Fibroblast of villous mesenchyme (primary cell): ENCODE results near the gene ADGRL3. TPM values are rescaled to one million over a fixed set of nuclear protein-coding genes. Genes with fewer than 3 reads are reported as not detected.

ENCODE experiments used
- DNase-seq: peaks from one replicate; pipeline ENCODE4 v3.0.0-alpha.2; 2010; ENCODE audit warnings: low read depth
- H3K4me3 ChIP-seq: 2 replicates; pipeline ENCODE4 v1.5.1; 2011; ENCODE audit warnings: low read depth, mild to moderate bottlenecking, low read length
- total RNA-seq: library from RNA; depleted of rRNA; stranded (reverse); fragments of >200 nt; gene quantifications from 2 replicates; pipeline ENCODE4 v1.2.3, GENCODE V29; 2012
- TF ChIP-seq, protein P1 (sequence below): IDR thresholded peaks from 2 replicates; pipeline ENCODE4 v1.5.1; 2012; ENCODE audit warnings: low read depth, mild to moderate bottlenecking, low read length; ENCODE audit not compliant: insufficient read depth

Gene ADGRL3
- total RNA-seq, 1 donor, result 2.2 TPM

DNA sequence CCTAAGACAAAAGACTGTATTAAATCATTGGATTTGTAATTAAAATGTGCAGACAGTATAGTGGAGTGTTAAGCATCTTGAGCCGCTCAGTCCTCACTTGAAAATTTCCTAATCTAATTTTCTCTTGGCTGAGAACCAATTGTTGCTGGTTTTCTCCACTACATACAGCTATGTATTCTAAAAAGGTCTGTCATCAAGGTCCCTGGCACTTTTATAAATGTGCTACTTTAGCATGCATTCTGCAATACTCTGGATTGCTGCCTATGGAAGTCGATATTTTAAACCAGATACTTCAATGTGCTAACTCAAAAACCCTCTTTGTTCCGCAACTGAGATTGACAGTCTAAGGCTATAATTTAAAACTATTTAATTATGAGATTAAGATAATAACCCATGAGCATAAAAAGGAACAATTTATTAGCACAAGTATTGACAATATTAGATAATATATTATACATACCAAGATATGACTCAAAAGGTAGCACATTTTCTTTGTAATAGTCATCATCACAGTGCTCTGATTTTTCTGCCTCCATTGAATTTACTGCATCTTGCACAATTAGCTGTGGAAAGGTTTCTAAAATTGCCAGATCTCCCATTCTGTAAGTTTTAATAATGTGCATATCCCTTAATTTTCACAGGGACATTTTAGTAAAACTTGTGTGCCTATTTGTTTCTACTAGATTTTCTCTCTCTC, 815.1 kb downstream of the ADGRL3 start:
- no peak for DNase-seq
- no peak overlapping the region for H3K4me3 ChIP-seq
- TF ChIP-seq, protein P1, sequence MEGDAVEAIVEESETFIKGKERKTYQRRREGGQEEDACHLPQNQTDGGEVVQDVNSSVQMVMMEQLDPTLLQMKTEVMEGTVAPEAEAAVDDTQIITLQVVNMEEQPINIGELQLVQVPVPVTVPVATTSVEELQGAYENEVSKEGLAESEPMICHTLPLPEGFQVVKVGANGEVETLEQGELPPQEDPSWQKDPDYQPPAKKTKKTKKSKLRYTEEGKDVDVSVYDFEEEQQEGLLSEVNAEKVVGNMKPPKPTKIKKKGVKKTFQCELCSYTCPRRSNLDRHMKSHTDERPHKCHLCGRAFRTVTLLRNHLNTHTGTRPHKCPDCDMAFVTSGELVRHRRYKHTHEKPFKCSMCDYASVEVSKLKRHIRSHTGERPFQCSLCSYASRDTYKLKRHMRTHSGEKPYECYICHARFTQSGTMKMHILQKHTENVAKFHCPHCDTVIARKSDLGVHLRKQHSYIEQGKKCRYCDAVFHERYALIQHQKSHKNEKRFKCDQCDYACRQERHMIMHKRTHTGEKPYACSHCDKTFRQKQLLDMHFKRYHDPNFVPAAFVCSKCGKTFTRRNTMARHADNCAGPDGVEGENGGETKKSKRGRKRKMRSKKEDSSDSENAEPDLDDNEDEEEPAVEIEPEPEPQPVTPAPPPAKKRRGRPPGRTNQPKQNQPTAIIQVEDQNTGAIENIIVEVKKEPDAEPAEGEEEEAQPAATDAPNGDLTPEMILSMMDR, result no peak

DNA sequence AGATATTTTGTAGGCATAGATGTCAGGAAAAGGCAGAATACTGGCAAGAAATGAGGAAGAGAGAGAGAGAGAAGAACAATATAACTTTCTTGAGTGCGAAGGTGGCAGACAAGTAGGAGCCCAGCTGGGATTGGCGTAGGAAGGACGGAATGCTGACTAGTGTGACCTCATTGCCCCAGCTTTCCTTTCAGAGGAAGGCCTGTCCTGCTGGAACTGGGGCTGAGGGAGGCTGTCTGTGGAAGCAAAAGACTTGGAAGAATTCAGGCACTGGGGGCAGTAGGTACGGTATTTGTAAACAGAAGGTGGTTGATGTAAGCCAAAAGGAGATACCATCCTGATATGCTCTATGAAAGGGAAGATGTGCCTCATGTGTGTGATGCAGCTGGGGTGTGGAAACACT, 818.4 kb downstream of the ADGRL3 start:
- no peak overlapping the region for H3K4me3 ChIP-seq
- no peak for DNase-seq
- TF ChIP-seq, protein P1, result no peak

DNA sequence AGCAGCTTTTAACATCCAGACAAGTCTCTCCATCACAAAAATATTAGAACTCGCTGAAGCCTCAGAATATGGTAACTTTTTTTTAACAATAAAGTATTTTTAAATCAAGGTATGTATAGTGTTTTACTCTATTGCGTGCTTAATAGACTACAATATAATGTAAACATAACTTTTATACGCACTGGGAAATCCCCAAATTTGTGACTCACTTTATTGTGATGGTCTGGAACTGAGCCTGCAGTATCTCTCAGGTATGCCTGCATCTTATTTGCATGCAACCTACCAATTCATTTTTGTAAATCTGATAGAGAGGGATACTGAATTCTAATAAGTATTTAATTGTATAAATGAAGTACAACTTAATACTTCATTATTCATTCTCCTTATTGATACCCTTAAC, 823.5 kb downstream of the ADGRL3 start:
- TF ChIP-seq, protein P1, result no peak
- DNase-seq, result no peak
- H3K4me3 ChIP-seq, result no peak overlapping the region

DNA sequence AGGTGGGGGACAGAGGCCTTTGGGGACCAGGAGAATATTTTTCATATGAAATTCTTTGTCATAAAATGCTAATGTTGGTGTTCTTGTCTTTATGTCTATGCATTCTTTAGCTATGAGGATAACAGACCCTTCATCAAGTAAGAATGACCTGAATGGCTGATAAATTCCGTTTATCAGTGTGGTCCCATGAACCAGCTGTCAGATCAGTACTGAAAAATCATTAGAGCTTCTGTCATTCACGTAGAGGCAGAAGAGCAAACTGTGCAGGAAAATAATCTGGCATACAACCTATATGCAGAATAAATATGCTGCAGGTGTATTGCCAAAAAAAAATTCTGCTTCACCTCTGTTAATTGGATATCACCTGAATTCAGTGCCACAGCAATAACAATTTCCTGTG, 828.6 kb downstream of the ADGRL3 start:
- no peak overlapping the region for H3K4me3 ChIP-seq
- TF ChIP-seq, protein P1, result no peak
- DNase-seq, result no peak

DNA sequence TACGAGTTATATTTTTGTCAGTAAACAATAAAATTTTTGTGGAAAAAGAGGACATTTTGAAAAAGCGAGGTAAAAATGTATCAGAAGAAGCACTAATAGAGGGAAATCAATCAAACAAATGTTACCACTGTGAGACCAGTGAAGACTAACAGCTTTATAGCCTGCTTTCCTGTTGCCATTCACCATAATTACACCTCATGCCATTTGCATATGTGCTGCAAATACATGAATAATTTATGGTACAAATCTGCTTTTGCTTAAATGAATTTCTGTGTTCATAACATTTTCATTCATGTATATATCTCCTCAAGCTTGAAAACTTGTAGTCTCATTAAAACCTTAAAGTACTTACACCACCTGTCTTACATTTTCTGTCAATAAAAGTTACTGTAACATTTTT, 830.8 kb downstream of the ADGRL3 start:
- DNase-seq, result no peak
- no peak overlapping the region for H3K4me3 ChIP-seq
- TF ChIP-seq, protein P1, result no peak

DNA sequence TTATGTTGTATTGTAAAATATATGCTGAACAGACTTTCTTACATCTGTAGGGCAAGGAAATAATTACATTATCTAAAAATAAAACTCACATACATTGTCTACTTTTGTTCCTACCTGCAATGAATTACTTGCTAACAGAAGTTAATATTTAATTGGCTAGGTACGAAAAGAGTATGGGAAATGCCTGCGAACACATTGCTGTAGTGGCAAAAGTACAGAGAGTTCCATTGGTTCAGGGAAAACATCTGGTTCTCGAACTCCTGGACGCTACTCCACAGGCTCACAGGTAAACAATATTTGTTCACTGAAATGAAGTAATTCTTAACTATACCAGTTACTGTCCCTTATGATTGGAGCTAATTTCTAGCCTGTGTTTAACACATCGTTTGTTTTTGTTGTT, 837.4 kb downstream of the ADGRL3 start:
- TF ChIP-seq, protein P1, result no peak
- no peak for DNase-seq
- no peak overlapping the region for H3K4me3 ChIP-seq

DNA sequence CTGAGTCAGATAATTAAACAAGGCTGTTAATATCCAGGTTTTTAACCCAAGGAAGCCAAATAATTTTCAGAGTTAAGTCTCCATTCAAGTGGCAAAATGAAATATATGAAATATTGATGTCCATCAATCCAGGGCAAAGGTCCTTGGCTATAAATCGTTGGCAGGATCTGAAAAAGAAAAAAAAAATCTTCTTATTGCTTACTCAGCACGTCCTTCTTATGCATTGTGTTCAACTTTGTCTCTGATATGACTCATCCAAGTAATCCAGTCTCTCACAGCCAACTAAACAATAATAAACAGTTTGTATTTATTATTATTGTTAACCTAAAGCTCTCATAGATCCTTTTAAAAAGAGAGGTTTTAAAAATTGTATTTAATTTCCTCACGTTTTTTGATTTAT, 851.2 kb downstream of the ADGRL3 start:
- TF ChIP-seq, protein P1, result no peak
- DNase-seq, result no peak
- H3K4me3 ChIP-seq, result no peak overlapping the region
